GM18907 (cell line): ENCODE data around the gene TGFBR2.
A peak's percentile ranks its signal among the peaks of the same experiment; 100 is the strongest.

Source experiments
- ATAC-seq: cut with Tn5 transposase; IDR thresholded peaks from one replicate; pipeline ENCODE4 v1.9.1; 2021; ENCODE audit warnings: mild to moderate bottlenecking, moderate library complexity; ENCODE audit not compliant: unreplicated experiment

Gene TGFBR2

GRCh38 chr3:30600572-30600971, 5.8 kb upstream of the TGFBR2 start:
- ATAC-seq, result no peak

- ATAC-seq, result peak; percentile 38
These were observed 3.5 kb upstream of the TGFBR2 start for GRCh38 chr3:30602946-30603345.

GRCh38 chr3:30604093-30604492, 2.3 kb upstream of the TGFBR2 start:
- no peak for ATAC-seq

GRCh38 chr3:30604558-30604957, 1.8 kb upstream of the TGFBR2 start:
- no peak for ATAC-seq

GRCh38 chr3:30605005-30605404, 1.4 kb upstream of the TGFBR2 start:
- no peak for ATAC-seq

GRCh38 chr3:30605706-30606300, 598 bp upstream of the TGFBR2 start:
- ATAC-seq, result no peak

GRCh38 chr3:30607032-30607833, 832 bp downstream of the TGFBR2 start:
- ATAC-seq, result peak; percentile 58

GRCh38 chr3:30608598-30608947, 2.2 kb downstream of the TGFBR2 start:
- no peak for ATAC-seq

GRCh38 chr3:30609930-30610701, 3.7 kb downstream of the TGFBR2 start:
- no peak for ATAC-seq

- no peak for ATAC-seq
These were observed 4.4 kb downstream of the TGFBR2 start for GRCh38 chr3:30610702-30611368.

- ATAC-seq, result no peak
These were observed 5.4 kb downstream of the TGFBR2 start for GRCh38 chr3:30611613-30612436.

GRCh38 chr3:30612437-30613132, 6.2 kb downstream of the TGFBR2 start:
- ATAC-seq, result no peak

GRCh38 chr3:30613133-30613825, 6.9 kb downstream of the TGFBR2 start:
- no peak for ATAC-seq

- ATAC-seq, result no peak
These were observed 8.0 kb downstream of the TGFBR2 start for GRCh38 chr3:30614373-30614772.

- ATAC-seq, result no peak
These were observed 8.5 kb downstream of the TGFBR2 start for GRCh38 chr3:30614943-30615342.

- no peak for ATAC-seq
These were observed 9.4 kb downstream of the TGFBR2 start for GRCh38 chr3:30615615-30616346.

GRCh38 chr3:30616347-30617027, 10.1 kb downstream of the TGFBR2 start:
- ATAC-seq, result no peak

GRCh38 chr3:30617069-30617468, 10.7 kb downstream of the TGFBR2 start:
- ATAC-seq, result no peak
